GM19463 (cell line): Measurements from ENCODE around the gene REEP1.
A peak's percentile ranks its signal among the peaks of the same experiment; 100 is the strongest.

Experiments used
- ATAC-seq: cut with Tn5 transposase; IDR thresholded peaks from one replicate; pipeline ENCODE4 v1.9.1; 2021; ENCODE audit warnings: mild to moderate bottlenecking, moderate library complexity; ENCODE audit not compliant: unreplicated experiment

Gene REEP1

DNA sequence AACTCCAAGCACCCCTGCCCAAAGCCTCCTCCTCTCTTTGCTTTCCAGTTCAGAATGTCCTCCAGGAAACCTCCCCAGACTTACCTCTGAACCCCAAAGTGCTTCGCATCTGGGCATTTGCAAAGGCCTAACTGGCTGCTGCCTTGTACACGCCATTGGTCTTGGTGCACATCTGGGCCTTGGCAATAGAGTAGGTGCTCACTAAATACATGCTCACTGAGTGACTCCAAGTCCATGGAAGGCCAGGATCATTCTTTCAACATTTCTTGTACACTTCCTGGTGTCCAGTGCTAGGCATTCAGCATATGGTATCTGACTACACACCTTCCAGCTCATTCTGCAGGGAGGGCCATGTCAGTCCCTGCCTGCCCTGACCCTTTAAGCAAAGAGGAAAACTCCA lies 109.7 kb downstream of the REEP1 start:
- ATAC-seq = no peak

DNA sequence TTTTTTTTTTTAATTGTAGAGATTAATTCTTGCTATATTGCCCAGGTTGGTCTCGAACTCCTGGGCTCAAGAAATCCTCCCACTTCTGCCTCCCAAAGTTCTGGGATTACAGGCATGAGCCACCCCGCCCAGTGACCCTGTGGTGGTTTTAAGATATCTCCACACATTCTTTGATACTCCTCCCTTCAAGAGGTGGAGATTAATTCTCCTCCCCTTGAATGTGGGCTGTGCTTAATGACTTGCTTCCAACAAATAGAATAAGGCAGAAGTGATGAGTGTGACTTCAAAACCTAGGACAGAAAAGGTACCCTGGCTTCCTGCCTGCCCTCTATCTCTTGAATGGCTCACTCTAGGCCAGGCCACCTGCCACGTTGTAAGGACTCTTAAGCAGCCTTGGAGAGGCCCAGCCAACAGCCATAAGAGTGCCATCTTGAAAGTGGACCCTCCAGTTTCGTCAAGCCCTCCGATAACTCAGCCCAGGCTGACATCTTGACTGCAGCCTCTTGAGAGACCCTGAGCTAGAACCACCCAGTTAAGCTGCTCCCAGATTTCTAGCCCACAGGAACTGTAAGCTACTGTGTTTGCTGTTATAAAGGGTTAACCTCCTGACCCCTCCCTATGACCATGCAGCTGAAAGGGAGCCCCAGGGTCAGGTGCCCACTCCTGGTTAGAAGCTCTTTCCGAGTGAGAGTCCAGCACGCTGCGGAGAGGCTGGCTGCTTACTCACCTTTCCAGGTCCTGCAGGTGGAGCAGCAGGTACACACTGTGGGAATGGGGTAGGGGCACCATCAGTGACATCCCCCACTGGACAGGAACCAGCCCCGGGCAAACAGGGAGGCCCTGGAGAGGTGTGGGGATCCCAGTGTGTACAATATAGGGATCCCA lies 110.5 kb downstream of the REEP1 start:
- ATAC-seq = no peak

DNA sequence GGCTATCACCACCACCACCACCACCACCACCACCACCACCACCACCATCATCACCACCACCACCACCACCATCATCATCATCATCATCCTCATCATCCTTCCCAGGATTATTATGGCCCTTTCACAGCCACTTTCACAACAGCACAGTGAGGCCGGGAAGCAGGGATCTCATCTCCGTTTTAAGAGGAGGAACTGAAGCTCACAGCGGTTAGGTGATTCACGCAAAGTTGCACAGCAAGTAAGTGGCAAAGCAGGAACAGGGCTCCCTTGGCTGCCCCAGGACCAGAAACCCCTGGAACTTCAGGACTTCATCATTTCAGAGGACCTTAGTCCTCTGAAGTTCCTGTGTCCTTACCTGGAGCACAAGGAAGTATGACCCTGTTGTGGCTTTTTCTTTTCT lies 111.4 kb downstream of the REEP1 start:
- no peak for ATAC-seq

DNA sequence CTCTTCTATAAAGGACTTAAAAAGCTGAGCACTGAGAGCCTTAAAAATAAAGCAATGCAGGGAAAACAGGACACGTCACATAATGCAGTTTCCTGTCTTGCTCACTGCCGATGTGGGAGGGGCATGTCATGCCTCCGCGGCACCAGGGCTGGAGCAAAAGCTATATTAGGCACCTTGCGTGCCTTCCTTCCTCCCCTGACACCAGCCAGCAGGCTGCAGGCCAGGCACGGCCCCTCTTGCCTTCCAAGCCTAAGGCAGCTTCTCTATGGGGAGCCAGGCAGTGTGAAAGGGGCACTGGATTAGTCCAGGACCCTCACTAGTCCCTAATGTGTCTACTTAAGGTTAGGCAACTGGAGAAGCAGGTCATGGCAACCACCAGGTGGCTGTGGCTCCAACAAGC lies 111.8 kb downstream of the REEP1 start:
- peak; percentile 74 for ATAC-seq

DNA sequence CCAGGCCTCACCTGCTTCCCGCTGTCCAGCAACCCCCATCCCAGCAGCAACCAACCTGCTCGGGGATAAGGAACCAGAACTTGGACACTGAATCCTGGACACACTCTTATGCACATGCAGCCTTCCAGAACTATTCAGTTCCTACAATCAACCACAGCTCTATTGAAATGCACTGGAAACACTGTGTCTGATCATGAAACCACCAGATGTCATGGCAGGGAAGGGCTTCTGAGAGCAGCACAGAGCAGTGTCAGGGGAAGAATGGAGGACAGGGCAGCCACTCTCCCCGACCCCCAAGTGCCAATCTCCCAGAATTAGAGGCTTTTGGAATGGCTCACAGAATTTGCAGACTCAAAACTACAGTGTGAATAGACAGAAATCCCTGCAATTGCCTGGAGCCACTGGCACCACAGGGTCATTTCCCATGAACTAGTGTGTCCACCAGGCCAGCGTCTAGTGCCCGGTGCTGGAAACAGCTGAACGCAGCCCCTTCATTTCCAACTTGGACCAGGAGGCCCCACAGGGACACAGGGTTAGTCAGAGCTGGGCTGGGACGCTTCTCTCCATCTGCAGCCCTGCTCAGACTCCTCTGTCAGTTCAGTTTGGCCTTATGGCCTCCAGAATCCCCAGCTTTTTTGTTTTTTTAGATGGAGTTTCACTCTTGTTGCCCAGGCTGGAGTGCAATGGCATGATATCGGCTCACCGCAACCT lies 112.6 kb downstream of the REEP1 start:
- ATAC-seq = no peak

DNA sequence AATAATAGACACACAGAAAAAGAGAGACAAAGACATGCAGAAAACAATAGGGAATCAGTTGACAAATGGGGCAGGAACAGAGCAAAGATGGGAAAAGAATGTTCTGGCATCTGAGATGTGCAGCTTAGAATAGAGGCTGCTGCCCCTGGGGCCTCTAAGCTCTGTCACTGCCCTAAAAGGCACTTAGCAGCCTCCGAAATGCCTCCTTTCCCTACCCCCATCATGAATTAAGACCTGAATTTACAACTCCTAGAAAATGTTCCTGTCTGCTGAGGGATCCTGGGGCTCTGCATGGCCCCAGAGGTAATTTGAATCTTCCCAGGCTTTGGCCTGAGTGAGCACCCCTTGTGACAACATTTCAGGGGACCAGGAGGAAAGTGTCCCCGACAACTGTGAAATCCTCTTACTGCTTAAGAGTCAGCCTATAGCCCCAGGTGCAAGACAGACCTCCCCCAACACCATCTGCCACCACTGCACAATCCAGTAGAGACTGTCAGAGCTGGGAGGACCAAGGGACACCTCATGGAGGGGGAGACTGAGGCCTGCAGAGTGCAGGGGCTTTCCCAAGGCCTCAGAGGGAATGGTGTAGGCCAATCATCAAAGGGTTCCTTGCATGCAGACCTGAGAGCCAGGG lies 113.4 kb downstream of the REEP1 start:
- ATAC-seq = no peak

DNA sequence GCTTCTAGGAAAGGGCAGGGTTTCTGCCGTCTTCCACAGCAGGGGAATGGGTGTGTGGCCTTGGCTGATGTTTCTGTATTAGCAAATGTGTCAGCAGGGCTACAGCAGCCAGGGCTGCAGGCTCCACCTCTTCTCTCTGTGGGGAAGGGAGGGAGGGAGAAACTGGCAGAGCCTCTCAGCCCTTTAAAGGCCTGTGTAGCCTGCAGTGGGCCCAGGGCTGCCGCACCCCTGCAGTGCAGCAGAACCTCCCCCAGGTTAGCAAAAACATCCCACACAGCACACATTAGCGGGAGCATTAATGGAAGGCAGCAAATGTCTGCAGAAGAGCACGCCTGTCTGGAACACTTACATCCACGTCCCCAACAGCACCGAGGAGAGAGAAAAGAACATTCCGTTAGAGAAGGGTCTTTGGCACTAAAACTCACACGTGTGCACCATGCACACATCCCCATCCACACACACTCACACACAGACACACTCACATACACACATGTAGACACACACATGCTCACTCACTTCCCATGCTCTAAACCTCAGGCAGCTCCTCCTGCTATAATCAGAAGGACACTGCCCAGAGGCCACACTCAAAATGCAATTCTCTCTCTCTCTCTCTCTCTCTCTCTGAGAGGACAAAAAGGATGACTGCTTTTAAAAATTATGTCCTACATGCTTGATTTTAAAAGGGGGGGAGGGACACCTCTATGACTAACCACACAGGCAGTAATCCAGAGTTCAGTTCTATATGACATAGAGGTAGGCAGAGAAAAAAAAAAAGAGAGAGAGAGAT lies 114.1 kb downstream of the REEP1 start:
- ATAC-seq = no peak

DNA sequence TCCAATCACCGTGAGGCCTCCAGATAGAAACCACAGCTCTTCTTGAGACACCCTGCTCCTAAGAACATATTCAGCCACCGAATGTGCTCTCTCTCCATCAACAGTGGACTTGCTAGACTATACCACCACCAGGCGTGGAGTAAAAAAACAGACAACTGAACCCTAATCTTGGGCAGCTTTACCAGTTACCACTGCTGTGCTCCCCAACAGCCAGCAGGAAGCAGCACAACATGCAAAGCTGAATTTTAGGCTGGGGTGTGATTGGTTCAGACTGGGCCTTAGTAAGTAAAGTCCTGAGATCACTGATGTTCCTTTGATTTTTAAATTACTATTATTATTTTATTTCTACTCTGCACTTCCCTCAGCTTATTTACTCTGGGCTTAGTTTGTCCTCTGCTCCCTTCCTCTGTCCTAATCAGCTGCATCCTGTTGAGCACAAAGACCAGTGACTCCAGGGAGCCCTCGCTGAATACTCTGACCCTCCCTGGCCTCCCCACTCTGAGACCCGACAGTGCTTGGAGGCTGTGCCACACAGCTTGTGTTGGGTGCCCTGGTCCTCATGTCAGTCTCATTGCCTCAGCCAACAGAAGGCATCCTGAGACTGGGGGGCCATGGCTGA lies 116.3 kb downstream of the REEP1 start:
- peak; percentile 35 for ATAC-seq

DNA sequence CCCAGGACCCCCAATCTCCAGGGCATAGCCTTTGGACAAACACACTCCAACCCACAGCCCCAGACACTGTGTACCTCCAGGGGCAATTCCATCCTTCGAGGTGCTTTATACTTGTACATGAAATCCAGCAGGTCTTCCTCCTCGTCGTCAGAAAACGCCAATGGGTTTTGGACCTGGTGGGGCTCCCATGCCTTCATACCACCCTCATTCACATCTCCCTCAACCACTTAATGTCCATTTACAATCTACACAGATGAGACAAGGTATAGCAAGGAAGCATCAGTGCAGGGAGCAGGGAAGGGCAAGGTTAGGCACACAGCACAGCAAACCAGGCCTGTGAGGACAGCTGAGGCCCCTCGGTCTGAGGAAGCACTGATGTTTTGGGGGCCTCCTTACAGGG lies 117.5 kb downstream of the REEP1 start:
- no peak for ATAC-seq

DNA sequence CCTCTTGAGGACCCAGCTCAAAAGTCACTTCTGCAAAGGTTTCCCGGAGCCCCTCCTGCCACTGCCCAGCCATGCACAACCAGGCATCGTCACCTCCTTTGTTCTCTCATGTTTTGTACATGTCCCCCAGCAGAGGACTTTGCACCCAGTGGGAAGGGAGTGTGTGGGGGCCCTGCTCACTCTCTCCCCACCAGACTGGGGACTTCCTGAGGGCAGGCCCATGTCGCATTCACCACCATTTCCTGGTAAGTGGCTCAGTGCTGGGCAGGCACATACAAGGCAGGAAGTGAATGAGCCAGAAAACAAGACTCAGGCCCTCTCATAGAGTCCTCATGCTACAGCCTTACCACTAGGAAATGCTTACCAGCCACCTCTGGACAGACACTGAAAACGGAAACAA lies 119.3 kb downstream of the REEP1 start:
- no peak for ATAC-seq

DNA sequence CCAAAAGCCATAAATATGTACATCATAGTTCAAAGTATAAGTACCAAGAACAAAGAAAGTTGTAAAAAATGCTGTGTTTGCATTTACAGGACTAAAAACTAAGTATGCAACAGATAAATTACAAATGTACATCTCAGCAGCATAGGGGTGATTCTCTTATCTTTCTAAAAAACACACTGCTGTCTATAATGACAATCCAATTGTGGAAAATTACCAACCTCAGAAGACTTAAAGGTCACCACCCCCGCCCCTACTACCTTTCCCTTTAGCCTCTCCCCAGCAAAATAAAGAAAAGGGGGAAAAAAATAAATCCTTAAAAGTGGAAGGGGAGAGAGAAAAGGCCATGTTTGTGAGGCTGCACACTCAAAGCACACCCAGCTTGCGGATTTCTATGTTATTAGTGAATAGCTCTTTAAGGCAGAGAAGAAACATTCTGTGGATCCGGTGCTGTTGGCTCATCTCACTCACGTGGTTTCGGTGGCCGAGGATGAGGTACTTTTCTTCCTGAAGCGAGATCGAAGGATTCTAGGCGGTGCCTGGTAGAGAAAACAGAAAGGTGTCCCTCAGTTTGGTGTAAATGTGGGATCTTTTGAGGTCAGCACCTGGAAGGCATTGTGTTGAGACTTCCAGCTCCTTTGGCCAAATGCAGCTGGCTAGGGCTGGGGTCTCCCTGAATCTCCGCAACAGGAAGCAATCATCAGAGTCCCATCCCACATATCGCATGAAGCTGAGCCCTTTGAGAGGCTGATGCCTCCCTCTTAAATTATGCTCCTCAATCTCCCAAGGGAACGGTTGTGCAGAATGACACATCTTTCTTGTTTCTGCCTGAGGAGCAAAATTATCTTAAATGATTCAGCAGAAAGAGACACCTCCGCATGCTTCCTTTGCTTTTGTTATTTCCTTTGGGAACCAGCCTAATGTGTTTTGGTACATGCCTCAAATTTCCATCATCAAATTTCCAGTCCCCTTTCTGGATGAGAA lies 120.6 kb downstream of the REEP1 start:
- no peak for ATAC-seq

DNA sequence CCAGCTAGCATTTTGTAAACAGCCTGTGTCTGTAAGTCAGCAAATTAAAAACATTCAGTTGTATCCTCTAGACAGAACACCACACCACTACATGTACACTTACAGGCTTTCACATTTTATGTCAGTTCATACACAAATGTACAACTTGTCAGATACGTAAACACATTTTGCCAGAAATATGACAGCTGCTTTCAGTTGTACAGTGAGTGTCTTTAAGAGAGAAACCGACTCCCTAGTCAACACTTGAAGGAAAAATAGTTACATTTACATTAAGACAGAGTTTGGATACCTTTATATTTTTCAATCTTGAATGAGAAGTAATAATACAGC lies 123.0 kb downstream of the REEP1 start:
- no peak for ATAC-seq

DNA sequence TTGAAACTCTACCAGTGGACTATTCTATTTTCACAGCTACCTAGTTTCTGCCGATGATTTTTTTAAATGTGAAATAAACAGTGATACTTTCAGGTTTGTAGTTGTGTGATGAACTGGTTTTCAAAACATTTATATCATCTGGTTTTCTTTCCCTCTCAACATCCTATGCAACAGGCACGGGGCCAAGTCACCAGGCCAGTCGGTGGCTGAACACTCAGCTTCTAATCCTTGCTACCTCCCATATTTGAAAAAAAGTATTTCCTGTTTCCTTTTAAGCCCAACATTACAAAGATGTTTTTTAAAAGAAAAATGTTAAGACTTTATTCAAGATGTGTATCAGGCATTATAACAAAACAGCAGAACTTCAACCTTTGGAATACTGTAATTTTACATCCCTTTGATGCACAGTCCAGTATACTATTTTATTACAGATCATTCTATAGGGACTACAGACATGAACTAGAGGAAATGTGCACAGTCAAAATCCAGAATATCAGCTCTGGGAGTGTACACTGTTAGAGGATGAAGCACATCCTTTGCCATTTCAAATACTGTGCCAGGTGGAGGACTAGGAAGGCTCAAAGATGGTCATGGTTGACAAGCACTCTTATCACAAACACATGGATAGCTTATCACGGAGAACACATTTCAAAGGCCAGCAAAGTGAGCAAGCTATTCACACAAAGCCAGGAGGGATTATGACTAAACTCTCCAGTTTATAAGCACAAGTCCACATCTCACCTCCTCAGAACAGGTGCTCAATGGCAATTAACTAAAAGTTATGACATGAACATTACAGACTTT lies 123.5 kb downstream of the REEP1 start:
- no peak for ATAC-seq

DNA sequence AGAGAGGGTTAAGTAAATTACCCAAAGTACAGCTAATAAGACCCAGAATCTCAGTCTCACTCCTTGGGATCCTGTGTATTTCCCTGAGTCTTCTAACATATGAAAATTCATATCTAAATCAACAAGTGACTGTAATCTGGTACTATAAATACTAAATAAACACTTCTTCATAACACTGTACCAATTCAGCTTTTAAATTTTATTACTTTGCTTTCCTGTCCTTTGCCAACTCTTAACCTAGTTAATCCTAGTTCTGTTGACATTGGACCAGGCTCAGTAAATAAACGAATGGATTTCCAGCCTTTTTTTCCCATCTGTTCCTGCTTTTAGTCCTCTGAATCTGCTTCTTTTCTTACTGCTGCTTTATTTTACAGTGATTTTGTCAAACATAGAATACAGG lies 124.4 kb downstream of the REEP1 start:
- no peak for ATAC-seq

DNA sequence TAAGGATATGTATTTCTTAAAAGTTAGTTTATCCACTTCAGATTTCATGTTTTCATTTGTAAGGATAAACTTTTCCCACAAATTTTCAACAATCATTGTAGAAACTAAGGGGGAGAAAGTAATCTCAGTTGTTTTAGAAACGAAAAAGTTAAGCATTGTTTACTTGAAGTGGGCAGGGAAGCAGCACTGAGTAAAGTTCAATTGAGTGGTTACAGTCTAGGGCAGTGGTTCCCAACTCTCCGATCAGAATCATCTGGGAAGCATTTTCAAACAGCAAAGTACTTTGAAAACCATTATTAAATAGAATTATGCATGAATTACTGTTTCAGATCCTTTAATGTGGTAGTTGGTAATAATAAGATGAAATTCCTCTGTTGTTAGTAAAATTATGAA lies 125.6 kb downstream of the REEP1 start:
- no peak for ATAC-seq

DNA sequence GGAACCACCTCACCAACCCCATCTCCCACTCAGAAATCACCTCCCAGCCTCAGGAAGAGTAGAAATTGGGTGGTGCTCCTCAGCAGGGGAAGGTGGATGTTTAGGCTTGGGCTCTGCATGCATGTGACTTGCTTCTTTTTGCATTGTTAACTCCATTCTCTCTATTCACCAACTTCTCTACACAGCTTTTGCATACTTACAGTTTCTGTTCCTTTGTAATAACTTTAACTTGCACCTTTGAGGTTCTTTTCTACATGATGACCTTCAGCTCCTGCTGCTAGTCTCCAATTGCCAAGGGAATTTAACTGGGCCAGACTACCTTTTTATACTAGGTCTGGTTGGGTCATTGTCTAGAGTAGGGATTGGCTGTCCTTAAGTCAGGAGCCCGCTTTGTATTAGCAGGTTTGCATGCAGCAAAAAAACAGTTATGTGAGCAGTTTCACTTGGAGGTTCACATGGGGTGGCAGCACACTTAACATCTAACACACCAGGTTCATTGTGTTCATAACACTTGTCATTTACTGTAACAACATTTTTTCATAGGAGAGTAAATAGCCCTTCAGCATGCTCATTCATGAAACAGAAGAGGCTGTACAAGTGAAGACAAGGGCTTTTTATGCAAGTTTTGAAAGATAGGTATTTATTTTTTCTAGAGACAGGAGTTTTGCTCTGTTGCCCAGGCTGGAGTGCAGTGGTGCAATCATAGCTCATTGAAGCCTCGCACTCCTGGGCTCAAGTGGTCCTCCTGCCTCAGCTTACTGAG lies 126.2 kb downstream of the REEP1 start:
- ATAC-seq = no peak

DNA sequence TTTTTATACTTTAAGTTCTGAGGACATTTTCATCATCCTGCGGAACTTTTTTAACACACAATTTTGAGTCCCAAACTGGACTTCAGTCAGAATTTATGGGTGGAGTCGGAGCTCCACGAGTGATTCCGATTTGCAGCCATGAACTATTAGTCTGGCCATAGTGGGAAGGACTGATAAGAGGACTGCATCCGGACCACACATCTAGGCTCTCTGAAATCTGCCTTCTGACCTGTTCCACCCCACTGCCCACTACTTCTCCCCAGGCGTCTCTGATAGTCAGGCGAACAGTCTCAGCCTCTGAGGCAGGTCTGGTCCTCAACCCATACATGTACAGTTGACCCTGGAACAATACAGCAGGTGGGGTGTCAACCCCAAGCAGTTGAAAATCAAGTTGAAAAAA lies 133.0 kb downstream of the REEP1 start:
- ATAC-seq = no peak

DNA sequence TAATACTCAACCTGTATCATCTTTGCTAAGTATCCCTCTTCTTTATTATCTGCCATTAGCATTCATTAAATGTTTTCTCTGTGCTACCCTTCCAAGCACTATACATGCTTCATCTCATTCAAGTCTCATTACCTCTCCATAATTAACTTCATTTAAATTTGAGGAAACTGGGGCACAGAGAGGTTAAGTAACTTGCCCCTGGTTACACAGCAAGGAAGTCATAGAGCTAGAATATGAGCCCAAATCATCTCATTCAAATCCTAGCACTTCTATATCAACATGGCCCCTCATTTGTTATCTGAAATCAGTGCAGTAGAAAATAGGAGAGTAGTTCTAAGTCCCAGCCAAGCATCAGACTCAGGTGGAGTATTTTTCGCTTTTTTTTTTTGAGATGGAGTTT lies 133.8 kb downstream of the REEP1 start:
- ATAC-seq = no peak
